Measurements from ENCODE around the gene IRX6.

Gene IRX6

GRCh38 chr16:55367301-55367811 is 43.4 kb downstream of the IRX6 start:
- DNase-seq: no peak

DNA sequence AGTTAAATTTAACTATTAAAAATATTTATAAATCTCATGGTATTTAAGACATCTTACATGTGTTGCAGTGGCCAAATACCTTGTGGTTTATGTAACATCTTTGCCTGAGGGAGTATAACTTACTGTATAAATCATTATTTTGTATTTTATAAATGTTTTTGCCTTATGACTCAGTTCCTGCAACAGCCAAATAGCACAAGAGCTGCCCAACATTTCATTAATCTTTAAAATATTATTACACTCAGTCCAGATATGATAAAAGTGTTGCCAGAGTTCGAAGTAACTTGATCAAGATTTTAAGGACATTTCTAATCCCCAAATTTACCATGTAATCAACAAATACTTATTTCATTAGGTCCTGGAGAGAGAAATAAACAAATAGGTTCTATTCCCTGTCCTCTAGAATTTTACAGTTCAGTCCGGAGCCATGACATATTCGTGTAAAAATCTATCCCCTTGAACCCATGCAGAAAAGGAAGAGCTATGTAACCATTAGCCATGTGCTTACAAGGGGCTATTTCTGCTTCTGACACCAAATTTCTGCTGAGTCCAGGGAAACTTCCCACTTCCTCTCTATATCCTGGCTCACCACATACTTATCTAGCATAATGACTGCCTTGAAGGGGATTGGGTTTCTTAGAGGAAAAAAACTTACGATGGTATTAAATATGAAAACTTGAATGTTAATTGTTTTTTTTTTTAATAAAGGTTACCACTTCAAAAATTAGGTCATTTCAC is 44.0 kb downstream of the IRX6 start:
- DNase-seq: peak in 1 of 58 donors; percentile 5

DNA sequence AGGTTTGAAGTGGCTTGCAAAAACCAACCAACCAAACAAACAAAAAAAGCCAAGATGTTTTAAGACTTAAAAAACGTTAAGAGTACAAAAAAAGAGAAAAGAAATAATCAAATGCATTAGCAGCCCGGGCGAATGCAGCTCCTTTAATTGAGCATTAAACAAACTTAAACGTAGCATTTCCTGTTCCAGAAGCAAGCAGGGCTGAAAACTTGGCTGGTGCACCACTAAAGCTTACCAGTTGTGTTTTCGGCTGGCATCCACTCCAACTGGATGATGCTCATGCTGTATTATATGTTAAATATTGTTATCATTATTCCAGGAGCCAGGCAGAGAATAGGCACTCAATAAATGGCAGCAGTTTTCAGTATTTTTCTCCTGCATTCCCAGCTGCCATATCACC is 45.1 kb downstream of the IRX6 start:
- no peak for DNase-seq

DNA sequence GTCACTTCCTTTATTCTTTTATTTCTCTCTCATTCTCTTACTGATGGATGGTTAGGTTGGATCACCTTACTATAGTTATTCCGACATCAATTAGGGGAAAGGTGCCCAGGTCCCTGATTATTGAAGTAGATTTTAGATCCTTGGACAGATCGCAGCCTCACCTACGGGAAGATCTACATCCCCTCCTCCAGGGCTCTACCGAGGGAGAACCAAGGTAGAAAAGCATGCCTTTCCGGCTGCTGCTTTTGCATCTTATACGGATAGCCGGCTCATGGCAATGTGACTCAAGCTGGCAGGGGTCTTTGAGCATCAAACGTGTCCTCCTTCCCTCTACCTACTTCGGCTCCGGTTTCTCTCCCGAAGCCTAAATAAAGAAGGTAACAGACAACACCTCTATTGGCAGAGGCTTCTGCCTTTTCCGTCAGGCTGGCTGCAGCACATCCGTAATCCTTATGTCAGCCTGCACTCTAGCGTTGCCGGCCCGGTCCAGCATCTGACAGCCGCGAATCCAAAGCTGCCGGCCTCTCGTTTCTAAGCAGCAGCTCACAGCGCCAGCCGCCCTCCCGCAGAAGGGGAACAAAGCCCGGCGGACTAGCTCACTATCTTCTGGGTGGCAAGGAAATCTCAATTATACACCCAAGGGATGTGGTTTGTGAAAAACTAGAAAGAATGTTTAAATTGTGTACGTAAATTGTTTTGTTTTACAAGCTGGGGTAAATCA is 46.9 kb downstream of the IRX6 start:
- peak in 56 of 58 donors; percentile 8 to 86 (median 59) for DNase-seq

DNA sequence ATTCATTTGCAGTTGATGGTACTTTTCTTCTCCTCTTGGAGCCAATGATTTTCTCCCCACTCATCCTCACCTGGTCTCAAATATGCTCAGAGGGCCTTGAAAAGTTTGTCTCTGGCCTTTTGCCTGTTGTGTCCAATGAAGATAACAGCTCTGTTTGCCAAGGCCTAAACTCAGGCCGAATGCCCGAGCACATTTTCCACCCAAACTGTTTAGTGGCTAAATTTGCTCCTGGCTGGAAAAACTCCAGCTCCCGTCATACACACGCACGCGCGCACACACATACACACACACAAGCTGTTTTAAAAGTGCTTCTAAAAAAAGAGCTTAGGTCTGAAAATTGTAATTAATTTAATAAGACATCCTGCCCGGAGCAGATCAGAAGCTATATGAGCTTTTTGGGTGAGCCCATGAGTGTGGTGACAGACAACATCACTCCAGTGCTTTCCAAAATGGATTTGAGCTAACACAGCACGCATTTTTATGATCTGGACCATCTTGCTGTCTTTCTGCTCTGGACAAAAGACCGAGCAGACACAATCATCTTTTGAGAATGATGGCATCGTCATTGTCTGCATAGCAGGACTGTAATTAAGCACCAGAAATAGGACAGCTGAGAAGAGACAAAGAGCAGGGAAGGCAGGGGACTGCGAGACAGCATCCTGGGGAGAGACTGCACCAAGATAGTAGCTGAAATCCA is 48.9 kb downstream of the IRX6 start:
- no peak for DNase-seq

GRCh38 chr16:55373489-55373832 is 49.5 kb downstream of the IRX6 start:
- no peak for DNase-seq

GRCh38 chr16:55376045-55376444 is 52.0 kb downstream of the IRX6 start:
- no peak for DNase-seq

DNA sequence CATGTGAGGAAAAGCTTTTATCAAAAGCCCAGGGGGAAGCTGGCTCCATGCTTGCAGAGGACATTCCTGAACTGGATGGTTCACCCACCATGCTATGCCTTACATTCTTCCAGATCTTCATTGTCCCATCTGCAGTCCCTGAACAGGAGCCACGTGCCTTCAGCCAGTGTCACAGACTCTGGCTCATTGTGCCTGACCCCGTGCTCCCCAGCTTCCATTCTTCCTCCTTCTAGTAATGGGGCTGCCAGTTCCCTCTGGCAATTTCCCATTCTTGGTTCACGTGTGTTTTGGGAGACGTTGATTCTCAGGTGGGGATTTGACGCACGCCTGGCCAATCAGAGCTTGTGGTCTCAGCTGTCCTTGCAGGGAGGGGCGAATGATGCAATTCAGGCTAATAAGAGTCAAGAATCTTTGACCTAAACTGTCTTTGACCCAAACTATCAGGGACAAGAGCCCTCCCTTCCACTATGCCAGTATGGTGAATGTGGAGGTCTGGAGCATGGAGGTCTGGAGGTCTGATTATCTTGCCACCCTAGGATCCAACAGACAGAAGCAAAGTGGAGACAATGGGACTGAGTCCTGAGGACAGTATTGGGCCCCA is 52.7 kb downstream of the IRX6 start:
- DNase-seq: no peak

GRCh38 chr16:55377840-55378239 is 53.8 kb downstream of the IRX6 start:
- no peak for DNase-seq

DNA sequence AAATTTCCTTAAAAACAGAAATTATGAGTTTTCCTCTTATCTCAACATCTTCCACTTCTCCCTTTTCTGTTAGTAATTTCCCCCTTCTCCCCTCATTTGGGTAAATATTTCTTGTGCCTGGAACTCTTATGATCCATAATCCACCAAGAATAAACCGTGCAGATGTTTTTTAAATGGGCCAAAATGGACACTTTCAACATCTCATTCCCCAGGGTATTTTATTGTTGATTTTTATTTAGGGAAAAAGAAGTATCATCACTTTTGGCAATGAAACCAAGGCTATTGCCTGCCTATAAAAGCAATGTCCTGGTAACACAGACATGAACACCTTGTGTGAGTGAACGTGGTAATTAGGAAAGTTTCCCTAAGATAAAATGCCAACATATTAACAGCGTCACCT is 54.6 kb downstream of the IRX6 start:
- DNase-seq: no peak

- DNase-seq: no peak
Measured at GRCh38 chr16:55379371-55379770, 55.4 kb downstream of the IRX6 start.

- DNase-seq: no peak
Measured at GRCh38 chr16:55379876-55380390, 55.9 kb downstream of the IRX6 start.
